ENCODE results near the gene DYNC2LI1.

Gene DYNC2LI1

DNA sequence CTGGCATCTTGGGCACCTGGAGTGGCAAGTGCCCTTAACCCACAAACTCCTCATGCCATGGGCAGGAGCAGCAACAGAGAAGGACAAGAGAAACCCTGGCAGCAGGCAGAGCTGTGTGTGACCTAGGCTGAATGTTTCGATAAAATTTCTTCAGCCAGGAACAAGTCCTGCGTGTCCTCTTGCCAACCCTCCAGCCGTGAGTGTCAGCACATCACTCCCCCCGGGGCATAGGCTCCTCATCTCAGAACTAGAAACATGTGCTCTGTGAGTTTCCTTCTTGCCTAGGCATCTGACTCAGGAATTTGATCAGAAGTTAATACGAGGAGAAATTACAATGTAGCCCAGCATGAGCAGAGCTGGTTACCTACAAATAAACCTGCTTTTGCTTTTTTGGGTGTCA is 67.1 kb downstream of the DYNC2LI1 start:
- Histone ChIP-seq H4K20me1 (ENCODE audit: insufficient read depth, low read length) (no peaks in the 10 kb centered on the region), H3K4me3 (ENCODE audit: low read depth, low read length, poor library complexity, severe bottlenecking) (no peak overlapping the region), H3K27ac (ENCODE audit: low read depth, low read length, poor library complexity, severe bottlenecking) (no peak overlapping the region), H3K4me1 (ENCODE audit: insufficient read depth, low read length, severe bottlenecking) (no peaks in the 10 kb centered on the region), H3K9ac (ENCODE audit: low read length) (no peak overlapping the region), H3K36me3 (ENCODE audit: insufficient read depth, low read length) (no peaks in the 10 kb centered on the region), H3K27me3 (ENCODE audit: insufficient read depth, low read length) (no peaks in the 10 kb centered on the region; the same call in 1 of the 2 replicates), H3F3A (ENCODE audit: insufficient read depth, low read length) (no peaks in the 10 kb centered on the region), H3K4me2 (ENCODE audit: low read length) (no peak overlapping the region), H2AFZ (ENCODE audit: low read length) (no peak overlapping the region), H3K79me2 (ENCODE audit: insufficient read depth, low read length) (no peaks in the 10 kb centered on the region), H3K9me3 (ENCODE audit: low read length) (no peaks in the 10 kb centered on the region), H3K9me2 (ENCODE audit: low read depth, low read length) (no peaks in the 10 kb centered on the region)
- TF ChIP-seq, protein P1, sequence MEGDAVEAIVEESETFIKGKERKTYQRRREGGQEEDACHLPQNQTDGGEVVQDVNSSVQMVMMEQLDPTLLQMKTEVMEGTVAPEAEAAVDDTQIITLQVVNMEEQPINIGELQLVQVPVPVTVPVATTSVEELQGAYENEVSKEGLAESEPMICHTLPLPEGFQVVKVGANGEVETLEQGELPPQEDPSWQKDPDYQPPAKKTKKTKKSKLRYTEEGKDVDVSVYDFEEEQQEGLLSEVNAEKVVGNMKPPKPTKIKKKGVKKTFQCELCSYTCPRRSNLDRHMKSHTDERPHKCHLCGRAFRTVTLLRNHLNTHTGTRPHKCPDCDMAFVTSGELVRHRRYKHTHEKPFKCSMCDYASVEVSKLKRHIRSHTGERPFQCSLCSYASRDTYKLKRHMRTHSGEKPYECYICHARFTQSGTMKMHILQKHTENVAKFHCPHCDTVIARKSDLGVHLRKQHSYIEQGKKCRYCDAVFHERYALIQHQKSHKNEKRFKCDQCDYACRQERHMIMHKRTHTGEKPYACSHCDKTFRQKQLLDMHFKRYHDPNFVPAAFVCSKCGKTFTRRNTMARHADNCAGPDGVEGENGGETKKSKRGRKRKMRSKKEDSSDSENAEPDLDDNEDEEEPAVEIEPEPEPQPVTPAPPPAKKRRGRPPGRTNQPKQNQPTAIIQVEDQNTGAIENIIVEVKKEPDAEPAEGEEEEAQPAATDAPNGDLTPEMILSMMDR (IDR thresholded peaks at IDR 0.05; ENCODE audit: low read length) = no peak
- no peak for TF ChIP-seq EZH2 (IDR thresholded peaks at IDR 0.05; ENCODE audit: borderline replicate concordance, low read length)

DNA sequence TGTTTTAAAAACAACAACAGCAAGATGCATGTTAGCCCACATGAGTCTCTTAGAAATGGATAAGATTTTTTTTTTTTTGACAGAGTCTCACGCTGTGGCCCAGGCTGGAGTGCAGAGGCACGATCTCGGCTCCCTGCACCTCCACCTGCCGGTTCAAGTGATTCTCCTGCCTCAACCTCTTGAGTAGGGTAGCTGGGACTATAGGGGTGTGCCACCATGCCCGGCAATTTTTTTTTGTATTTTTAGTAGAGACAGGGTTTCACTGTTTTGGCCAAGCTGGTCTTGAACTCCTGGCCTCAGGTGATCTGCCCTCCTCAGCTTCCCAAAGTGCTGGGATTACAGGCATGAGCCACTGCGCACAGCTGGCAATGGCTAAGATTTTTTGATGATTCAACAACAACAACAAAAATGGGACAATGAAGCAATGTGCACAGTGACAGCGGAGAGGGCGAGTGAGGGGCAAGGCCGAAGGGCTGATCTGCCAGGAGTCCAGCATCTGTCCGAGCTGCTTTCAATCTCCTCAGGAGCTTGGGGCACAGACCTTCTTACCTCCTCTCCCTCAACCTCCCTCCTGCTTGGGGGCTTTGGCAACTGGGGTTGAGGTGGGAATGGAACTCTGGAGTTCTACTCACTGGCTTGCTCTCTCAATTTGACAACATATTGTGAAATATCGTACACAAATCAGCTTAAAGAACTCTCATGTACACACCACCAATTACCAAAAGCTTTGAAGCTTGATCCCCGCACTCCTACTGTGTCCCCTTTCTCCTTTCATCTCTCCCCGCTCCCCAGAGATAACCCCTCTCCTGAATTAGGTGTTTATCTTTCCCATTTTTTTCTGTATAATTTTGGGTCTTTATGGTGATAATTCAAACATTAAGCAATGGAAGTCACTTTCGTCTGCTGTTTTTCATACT is 68.4 kb downstream of the DYNC2LI1 start:
- Histone ChIP-seq H3K79me2 (ENCODE audit: insufficient read depth, low read length) (no peaks in the 10 kb centered on the region), H3K36me3 (ENCODE audit: insufficient read depth, low read length) (no peaks in the 10 kb centered on the region), H4K20me1 (ENCODE audit: insufficient read depth, low read length) (no peaks in the 10 kb centered on the region), H3F3A (ENCODE audit: insufficient read depth, low read length) (no peaks in the 10 kb centered on the region), H3K4me2 (ENCODE audit: low read length) (no peak overlapping the region), H3K4me3 (ENCODE audit: low read depth, low read length, poor library complexity, severe bottlenecking) (no peak overlapping the region), H3K9ac (ENCODE audit: low read length) (no peak overlapping the region), H3K9me3 (ENCODE audit: low read length) (no peaks in the 10 kb centered on the region), H3K27ac (ENCODE audit: low read depth, low read length, poor library complexity, severe bottlenecking) (no peak overlapping the region), H2AFZ (ENCODE audit: low read length) (no peak overlapping the region), H3K9me2 (ENCODE audit: low read depth, low read length) (no peaks in the 10 kb centered on the region), H3K27me3 (ENCODE audit: insufficient read depth, low read length) (no peaks in the 10 kb centered on the region), H3K4me1 (ENCODE audit: insufficient read depth, low read length, severe bottlenecking) (no peaks in the 10 kb centered on the region)
- TF ChIP-seq, protein P1 (IDR thresholded peaks at IDR 0.05; ENCODE audit: low read length) = no peak
- no peak for TF ChIP-seq EZH2 (IDR thresholded peaks at IDR 0.05; ENCODE audit: borderline replicate concordance, low read length)

DNA sequence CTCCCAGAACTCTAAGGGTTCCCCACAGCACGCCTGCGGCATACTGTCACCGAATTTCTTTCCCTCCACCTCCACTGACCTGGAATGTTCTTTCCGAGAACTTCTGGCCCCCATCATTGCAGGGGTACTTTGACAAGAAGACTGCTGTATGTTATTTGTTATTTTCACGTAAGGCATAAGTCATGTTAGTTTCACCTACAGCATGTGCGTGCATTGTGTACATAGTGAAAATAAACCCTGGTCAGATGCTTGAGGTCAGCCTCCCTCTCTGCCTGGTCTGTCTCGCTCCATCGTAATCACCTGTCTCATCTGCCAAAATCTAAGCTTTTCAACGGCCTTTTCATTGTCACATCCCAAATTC is 69.0 kb downstream of the DYNC2LI1 start:
- no peaks in the 10 kb centered on the region for H3K36me3 ChIP-seq (ENCODE audit: insufficient read depth, low read length)
- no peak overlapping the region for H3K27ac ChIP-seq (ENCODE audit: low read depth, low read length, poor library complexity, severe bottlenecking)
- no peak overlapping the region for H2AFZ ChIP-seq (ENCODE audit: low read length)
- no peak for TF ChIP-seq EZH2 (IDR thresholded peaks at IDR 0.05; ENCODE audit: borderline replicate concordance, low read length)
- TF ChIP-seq, protein P1 (IDR thresholded peaks at IDR 0.05; ENCODE audit: low read length) = no peak
- no peaks in the 10 kb centered on the region for H3K79me2 ChIP-seq (ENCODE audit: insufficient read depth, low read length)
- H3K9me3 ChIP-seq (ENCODE audit: low read length) = no peaks in the 10 kb centered on the region
- H3K4me1 ChIP-seq (ENCODE audit: insufficient read depth, low read length, severe bottlenecking) = no peaks in the 10 kb centered on the region
- no peaks in the 10 kb centered on the region for H3K9me2 ChIP-seq (ENCODE audit: low read depth, low read length)
- no peak overlapping the region for H3K4me2 ChIP-seq (ENCODE audit: low read length)
- no peaks in the 10 kb centered on the region for H3F3A ChIP-seq (ENCODE audit: insufficient read depth, low read length)
- H4K20me1 ChIP-seq (ENCODE audit: insufficient read depth, low read length) = no peaks in the 10 kb centered on the region
- no peak overlapping the region for H3K9ac ChIP-seq (ENCODE audit: low read length)
- H3K27me3 ChIP-seq (ENCODE audit: insufficient read depth, low read length) = no peaks in the 10 kb centered on the region
- H3K4me3 ChIP-seq (ENCODE audit: low read depth, low read length, poor library complexity, severe bottlenecking) = no peak overlapping the region

Data from OCI-LY1 (cell line).